Large intestine (tissue), 3 donors: ENCODE measurements around the gene PRKCQ. TPM values are rescaled to one million over a fixed set of nuclear protein-coding genes. Genes with fewer than 3 reads are reported as not detected.

Source experiments
- DNase-seq, 2 donors: peaks; one replicate each; pipeline versions ENCODE4 v3.0.0 to v3.0.0-alpha.2; 2013
- H3K27ac ChIP-seq: one replicate; pipeline ENCODE4 v1.5.1; 2013; ENCODE audit warnings: low read length
- H3K27me3 ChIP-seq: 2 replicates; pipeline ENCODE4 v1.6.1; 2013; ENCODE audit warnings: low read length; ENCODE audit not compliant: control insufficient read depth, insufficient read depth
- H3K36me3 ChIP-seq: 2 replicates; pipeline ENCODE4 v1.6.1; 2013; ENCODE audit warnings: low read length; ENCODE audit not compliant: control insufficient read depth, insufficient read depth
- H3K4me1 ChIP-seq: one replicate; pipeline ENCODE4 v1.6.1; 2013; ENCODE audit warnings: low read length; ENCODE audit not compliant: control insufficient read depth, insufficient read depth
- H3K4me3 ChIP-seq: one replicate; pipeline ENCODE4 v1.5.1; 2013; ENCODE audit warnings: low read length
- H3K9me3 ChIP-seq: one replicate; pipeline ENCODE4 v1.6.1; 2013; ENCODE audit warnings: mild to moderate bottlenecking, low read depth, low read length, moderate library complexity; ENCODE audit not compliant: control insufficient read depth
- WGBS: methylation state at CpG from one replicate; pipeline ENCODE4 v1.1.5; 2013; ENCODE audit warnings: low lambda C conversion rate; ENCODE audit not compliant: insufficient coverage; 5-methylcytosine and 5-hydroxymethylcytosine counted together
- polyA plus RNA-seq: library from polyadenylated mRNA; unstranded; fragments of 120-200 nt; gene quantifications from one replicate; pipeline ENCODE4 v1.2.1, GENCODE V29; 2013

PRKCQ gene
- polyA plus RNA-seq, 1 donor, result 3.7 TPM

DNA sequence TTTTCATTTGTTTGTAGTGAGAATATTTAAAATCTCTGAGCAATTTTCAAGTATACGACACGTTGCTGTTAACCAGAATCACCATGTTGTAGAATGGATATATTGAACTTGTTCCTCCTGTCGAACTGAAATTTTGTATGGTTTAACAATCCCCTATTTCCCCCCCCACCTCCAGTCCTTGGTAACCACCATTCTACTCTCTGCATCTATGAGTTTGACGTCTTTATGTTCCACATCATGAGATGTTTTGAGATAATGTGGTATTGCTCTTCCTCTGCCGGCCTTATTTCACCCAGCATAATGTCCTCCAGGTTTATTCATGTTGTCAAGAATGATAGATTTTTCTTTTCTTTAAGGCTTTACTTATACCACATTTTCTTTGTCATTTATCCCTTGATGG, 17.4 kb upstream of the PRKCQ start:
- H3K4me1 ChIP-seq, result no peaks in the 10 kb centered on the region
- H3K4me3 ChIP-seq, result no peak overlapping the region
- WGBS, result no CpG with 5 or more reads among the region's 5 CpGs

DNA sequence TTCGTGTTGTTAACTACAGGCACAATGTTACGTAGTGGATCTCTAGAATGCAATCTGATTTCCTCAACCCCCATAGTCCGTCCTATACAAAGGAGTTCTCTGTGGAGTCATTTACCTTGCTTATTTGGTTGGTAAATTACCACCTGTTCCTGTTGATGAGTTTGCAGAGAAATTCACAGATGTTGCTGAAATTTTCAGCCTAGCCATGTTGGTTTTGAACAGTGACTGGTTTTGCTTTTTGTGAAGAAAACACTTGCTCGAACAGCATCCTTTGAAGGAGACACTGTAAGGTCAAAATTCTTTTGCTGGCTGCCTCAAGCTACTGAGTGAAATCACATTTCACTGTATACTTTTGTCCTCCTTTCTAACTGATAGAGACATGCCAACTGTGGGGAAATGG, 15.4 kb upstream of the PRKCQ start:
- WGBS, result 100% methylated on average over 1 of the region's 4 CpGs
- DNase-seq, result no peak

More for the DNA sequence above, 17.4 kb upstream of the PRKCQ start:
- Histone ChIP-seq H3K27ac (no peak overlapping the region), H3K9me3 (no peaks in the 10 kb centered on the region), H3K36me3 (no peaks in the 10 kb centered on the region), H3K27me3 (no peaks in the 10 kb centered on the region)
- no peak for DNase-seq

DNA sequence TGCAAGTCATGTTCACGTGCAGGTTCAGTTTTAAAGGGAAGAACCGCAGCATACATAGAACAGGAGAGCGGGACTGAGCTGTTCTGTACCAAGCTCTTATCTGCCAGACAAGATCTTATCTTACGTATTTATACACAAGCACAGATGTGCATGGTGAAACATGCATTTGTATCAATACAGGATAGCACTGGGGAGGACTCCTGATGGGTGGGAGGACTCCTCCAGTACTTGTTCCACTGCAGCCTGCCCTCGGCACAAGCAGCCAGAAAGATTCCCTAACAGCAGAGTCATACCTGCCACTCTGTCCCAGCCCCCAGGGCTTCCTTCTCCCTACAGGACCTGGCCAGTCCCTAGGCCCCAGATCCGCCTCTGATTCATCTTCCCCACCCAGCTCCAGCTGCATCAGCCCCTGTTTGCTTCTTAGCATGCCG, 13.2 kb upstream of the PRKCQ start:
- Histone ChIP-seq H3K4me3 (no peak overlapping the region), H3K27me3 (no peaks in the 10 kb centered on the region), H3K36me3 (peaks cover under 1% of the 10 kb centered on the region), H3K4me1 (no peaks in the 10 kb centered on the region), H3K27ac (no peak overlapping the region), H3K9me3 (no peaks in the 10 kb centered on the region)
- no CpG with 5 or more reads among the region's 7 CpGs for WGBS
- DNase-seq, result no peak

More for the DNA sequence above, 15.4 kb upstream of the PRKCQ start:
- no peaks in the 10 kb centered on the region for H3K4me1 ChIP-seq
- H3K27ac ChIP-seq, result no peak overlapping the region
- no peaks in the 10 kb centered on the region for H3K9me3 ChIP-seq
- H3K27me3 ChIP-seq, result no peaks in the 10 kb centered on the region
- H3K36me3 ChIP-seq, result no peaks in the 10 kb centered on the region
- H3K4me3 ChIP-seq, result no peak overlapping the region

DNA sequence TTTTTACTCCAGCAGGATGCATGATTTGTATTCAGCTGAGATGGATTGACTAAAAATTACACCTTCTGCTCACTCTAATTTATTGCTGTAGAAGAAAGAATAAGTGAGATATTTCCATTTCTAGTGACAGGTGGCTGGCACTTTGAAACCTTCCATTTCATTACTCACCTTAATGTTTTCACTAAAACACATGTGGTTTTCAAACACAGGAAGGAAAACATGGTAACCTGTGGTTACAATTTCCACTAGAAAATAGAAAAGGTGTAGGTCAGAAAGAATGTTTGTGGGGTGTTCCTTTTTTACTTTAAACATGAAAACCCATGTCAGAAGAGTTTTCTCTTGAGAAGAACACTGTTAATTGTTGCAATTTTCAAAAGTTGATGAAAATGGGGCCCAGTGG, 12.0 kb upstream of the PRKCQ start:
- H3K4me1 ChIP-seq, result no peaks in the 10 kb centered on the region
- H3K9me3 ChIP-seq, result no peaks in the 10 kb centered on the region
- H3K27me3 ChIP-seq, result no peaks in the 10 kb centered on the region
- no peak overlapping the region for H3K4me3 ChIP-seq
- peaks cover 3% of the 10 kb centered on the region for H3K36me3 ChIP-seq
- no peak overlapping the region for H3K27ac ChIP-seq
- DNase-seq, result no peak

DNA sequence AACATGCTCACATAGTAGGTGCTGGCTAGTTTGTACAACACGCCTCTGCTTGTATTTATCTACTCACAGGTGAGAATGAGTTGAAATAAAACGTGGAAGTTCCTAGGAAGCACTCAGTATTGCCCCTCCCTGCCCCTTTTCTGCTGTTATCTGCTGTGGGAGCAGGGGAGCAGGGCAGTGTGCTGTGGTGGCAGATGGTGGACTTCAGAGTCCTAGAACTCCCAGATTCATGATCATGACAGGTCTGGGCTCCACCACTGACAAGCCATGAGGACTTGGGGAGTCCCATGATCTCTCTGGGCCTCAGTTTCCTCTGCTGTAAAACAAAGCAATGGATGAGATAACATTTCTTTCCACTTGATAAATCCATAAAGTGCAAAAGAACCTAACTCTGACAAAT, 11.6 kb upstream of the PRKCQ start:
- no peak for DNase-seq
- H3K27ac ChIP-seq, result no peak overlapping the region
- no peaks in the 10 kb centered on the region for H3K27me3 ChIP-seq
- no CpG with 5 or more reads among the region's 2 CpGs for WGBS
- no peaks in the 10 kb centered on the region for H3K9me3 ChIP-seq
- H3K4me3 ChIP-seq, result no peak overlapping the region
- peaks cover 3% of the 10 kb centered on the region for H3K36me3 ChIP-seq
- H3K4me1 ChIP-seq, result no peaks in the 10 kb centered on the region

DNA sequence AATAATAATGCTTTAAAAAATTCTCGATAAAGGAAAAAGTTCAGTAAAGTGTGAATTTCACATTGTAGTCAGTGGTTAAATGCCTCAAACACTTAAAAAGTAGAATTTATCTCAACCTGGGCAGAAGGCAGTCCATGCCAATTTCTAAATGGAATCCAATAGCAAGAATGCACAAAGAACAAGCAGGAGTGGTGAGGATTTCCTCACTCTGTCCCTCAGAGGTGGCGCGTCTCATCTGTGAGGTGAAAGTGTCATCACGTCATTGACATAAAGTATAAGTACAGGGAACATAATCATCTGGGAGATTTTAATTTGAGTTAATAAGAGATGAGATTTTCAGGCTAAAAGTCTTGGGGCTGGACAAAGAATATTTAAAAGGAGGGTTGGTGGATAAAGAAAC, 10.0 kb upstream of the PRKCQ start:
- Histone ChIP-seq H3K9me3 (no peaks in the 10 kb centered on the region), H3K4me3 (no peak overlapping the region), H3K4me1 (no peaks in the 10 kb centered on the region), H3K36me3 (peaks cover 3% of the 10 kb centered on the region), H3K27ac (no peak overlapping the region), H3K27me3 (no peaks in the 10 kb centered on the region)
- no peak for DNase-seq
- 83% methylated on average over 2 of the region's 4 CpGs for WGBS

DNA sequence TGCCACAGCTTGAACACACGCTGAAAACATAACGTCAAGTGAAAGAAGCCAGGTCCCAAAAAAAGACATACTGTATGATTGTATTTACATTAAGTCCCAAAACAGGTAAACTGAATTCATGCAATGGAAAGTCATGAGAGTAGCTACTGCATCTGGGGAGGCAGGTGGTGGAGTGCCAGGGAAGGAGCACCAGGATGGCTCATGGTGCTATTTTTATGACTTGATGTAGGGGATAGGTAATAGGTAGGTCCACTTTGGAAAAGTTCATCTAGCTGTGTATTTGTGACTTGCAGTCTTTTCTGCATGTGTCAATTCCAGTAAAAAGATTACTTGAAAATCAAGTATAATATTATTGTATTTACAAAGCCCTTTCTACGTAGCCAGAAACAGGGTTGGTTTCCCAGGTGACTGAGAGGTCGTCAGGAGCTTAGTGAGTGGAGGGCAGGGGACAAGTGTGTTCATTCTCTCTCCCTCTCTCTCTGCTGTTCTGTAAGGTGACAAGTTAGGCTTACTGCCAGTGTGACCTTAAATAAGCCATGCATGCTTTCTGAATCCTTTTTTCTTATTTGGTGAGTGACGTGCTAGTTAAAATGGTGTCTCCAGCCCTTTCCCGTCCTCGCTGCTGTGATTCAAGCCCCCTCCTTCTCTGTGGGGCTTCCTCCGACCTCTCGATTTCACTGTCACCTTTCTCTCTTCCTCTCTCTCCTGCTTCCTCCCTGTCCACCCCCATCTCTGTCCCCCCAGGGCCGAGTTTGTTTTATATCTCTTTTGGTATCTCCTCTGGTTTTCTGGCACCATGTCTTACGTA, 9.4 kb upstream of the PRKCQ start:
- peaks cover 5% of the 10 kb centered on the region for H3K36me3 ChIP-seq

DNA sequence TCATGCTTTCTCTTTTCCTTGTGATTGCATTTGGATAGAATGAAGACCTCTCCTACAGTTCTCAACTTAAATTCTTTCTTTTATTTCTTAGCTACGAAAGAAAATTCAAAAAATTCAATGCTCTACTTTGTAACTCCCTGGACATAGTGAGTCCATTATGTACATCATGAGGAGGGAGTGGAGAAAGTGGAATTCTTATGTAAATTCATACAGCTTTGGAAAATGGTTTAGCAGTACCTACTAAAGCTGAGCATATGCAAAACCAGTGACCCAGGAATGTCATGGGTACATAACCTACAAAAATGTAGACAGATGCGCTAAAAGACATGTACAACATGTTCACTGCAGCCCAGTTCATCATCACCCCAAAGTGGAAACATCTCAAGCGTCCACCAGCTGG, 8.8 kb upstream of the PRKCQ start:
- DNase-seq, result no peak
- Histone ChIP-seq H3K27me3 (no peaks in the 10 kb centered on the region), H3K9me3 (no peaks in the 10 kb centered on the region), H3K4me3 (no peak overlapping the region), H3K4me1 (no peaks in the 10 kb centered on the region), H3K36me3 (peaks cover 8% of the 10 kb centered on the region), H3K27ac (no peak overlapping the region)
- WGBS, result no CpG with 5 or more reads among the region's 3 CpGs

More for the DNA sequence above, 9.4 kb upstream of the PRKCQ start:
- Histone ChIP-seq H3K4me3 (no peak overlapping the region), H3K4me1 (no peaks in the 10 kb centered on the region), H3K27me3 (no peaks in the 10 kb centered on the region), H3K9me3 (no peaks in the 10 kb centered on the region), H3K27ac (no peak overlapping the region)
- DNase-seq, result no peak
- 78% methylated on average over 7 of the region's 11 CpGs for WGBS

DNA sequence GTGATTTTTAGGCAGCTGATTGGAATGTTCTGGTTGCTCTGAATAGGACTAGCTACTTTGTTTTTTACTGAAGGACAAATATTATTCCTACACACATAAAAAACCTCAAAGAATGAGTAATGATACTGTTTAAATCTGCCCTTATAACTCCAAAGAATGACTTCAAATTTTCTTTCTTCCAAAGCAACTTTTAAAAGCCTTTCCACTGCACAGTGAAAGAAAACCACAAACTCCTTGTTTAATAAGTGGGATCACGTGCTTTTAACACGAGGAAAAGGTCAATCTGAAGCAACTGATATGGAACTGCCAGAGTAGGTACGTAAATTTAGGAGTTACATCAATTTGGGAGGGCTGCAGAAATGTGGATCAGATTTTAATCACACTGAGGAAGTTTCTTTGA, 8.0 kb upstream of the PRKCQ start:
- Histone ChIP-seq H3K4me1 (no peaks in the 10 kb centered on the region), H3K36me3 (peaks cover 13% of the 10 kb centered on the region), H3K4me3 (no peak overlapping the region), H3K9me3 (no peaks in the 10 kb centered on the region), H3K27me3 (no peaks in the 10 kb centered on the region), H3K27ac (no peak overlapping the region)
- whole genome bisulfite sequencing, result 95% methylated on average over 3 of the region's 3 CpGs
- DNase-seq, result no peak

DNA sequence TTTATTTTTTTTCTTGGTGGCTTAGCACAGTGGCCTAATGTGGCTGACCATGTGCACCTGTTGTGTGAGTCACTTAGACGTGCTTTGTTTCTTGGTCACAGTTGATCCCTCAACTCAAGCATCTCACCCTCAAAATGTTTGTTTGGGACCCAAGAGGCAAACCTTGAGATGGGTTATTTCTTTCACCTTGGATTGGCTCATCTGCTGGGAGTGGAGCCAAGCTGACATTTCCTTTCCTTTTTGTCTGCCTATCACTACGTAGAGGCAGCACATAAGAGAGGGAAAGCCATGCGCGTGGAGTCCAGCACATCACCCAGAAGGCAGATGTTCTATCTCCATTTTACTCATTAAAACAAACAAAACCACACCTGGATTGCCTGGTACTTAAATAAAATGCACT, 6.4 kb upstream of the PRKCQ start:
- Histone ChIP-seq H3K27ac (no peak overlapping the region), H3K27me3 (no peaks in the 10 kb centered on the region), H3K4me3 (no peak overlapping the region), H3K36me3 (peaks cover 13% of the 10 kb centered on the region), H3K4me1 (no peaks in the 10 kb centered on the region), H3K9me3 (no peaks in the 10 kb centered on the region)
- no CpG with 5 or more reads among the region's 4 CpGs for WGBS
- DNase-seq, result no peak

DNA sequence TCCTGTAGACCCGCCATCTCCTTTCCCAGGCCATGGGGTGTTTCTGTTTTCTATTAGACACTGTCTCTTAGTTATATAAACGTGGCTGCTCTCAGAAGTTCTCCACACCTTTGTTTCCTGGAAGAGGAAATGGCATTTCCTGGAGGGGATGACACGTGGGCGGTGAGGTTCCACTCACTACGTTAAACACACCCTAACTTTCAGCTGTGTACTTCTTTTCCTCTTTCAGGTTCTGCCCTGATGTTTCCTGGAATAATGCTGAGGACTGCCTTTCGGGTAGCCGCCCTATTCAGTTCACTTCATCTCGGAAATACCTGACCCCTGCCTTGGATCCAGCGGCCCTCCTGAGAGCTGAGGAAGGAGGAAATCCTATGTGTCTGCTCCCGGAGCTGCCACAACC, 3.4 kb upstream of the PRKCQ start:
- Histone ChIP-seq H3K9me3 (no peaks in the 10 kb centered on the region), H3K4me3 (no peak overlapping the region), H3K27me3 (peaks cover 9% of the 10 kb centered on the region), H3K4me1 (no peaks in the 10 kb centered on the region), H3K27ac (no peak overlapping the region), H3K36me3 (peaks cover 13% of the 10 kb centered on the region)
- WGBS, result 100% methylated on average over 2 of the region's 10 CpGs
- DNase-seq, result no peak
